ENCODE measurements around the gene TAPT1. TPM values are rescaled to one million over a fixed set of nuclear protein-coding genes. Genes with fewer than 3 reads are reported as not detected.

The TAPT1 gene
- total and polyA plus RNA-seq, 2 of the 13 experiments (the other 11 are each of a cell fraction or from before 2014, with no cell fraction given), result 24.5 to 25.3 TPM

DNA sequence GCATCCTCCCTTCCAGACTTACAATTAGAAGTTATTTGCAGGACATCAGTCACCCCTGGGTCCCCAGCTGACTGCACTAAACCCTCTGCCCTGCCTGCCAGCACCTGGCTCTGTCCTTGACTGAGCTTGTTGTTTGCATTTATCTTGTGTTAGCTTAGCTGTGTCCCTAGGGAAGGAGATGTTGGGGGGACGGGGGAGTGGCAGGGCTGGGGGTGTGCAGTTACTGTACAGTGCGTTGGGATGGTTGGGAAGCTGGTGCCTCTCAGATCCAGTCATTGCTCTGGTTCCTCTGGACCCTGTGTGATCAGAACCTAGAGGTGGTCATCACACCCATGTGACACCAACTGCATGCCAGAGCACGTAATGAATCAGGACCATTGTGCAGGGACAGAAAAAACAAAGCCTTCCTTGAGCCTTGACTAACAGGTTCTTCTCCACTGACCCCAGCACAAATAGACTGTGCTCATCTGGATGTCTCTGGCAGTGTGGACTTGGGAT lies 109.7 kb downstream of the TAPT1 start (continued):
- TF ChIP-seq, protein P1, sequence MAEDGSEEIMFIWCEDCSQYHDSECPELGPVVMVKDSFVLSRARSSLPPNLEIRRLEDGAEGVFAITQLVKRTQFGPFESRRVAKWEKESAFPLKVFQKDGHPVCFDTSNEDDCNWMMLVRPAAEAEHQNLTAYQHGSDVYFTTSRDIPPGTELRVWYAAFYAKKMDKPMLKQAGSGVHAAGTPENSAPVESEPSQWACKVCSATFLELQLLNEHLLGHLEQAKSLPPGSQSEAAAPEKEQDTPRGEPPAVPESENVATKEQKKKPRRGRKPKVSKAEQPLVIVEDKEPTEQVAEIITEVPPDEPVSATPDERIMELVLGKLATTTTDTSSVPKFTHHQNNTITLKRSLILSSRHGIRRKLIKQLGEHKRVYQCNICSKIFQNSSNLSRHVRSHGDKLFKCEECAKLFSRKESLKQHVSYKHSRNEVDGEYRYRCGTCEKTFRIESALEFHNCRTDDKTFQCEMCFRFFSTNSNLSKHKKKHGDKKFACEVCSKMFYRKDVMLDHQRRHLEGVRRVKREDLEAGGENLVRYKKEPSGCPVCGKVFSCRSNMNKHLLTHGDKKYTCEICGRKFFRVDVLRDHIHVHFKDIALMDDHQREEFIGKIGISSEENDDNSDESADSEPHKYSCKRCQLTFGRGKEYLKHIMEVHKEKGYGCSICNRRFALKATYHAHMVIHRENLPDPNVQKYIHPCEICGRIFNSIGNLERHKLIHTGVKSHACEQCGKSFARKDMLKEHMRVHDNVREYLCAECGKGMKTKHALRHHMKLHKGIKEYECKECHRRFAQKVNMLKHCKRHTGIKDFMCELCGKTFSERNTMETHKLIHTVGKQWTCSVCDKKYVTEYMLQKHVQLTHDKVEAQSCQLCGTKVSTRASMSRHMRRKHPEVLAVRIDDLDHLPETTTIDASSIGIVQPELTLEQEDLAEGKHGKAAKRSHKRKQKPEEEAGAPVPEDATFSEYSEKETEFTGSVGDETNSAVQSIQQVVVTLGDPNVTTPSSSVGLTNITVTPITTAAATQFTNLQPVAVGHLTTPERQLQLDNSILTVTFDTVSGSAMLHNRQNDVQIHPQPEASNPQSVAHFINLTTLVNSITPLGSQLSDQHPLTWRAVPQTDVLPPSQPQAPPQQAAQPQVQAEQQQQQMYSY (CRISPR knock-in tag; IDR thresholded peaks at IDR 0.05), result no peak
- no peak for TF ChIP-seq ZNF556 (CRISPR knock-in tag; IDR thresholded peaks at IDR 0.05; ENCODE audit: borderline replicate concordance)
- TF ChIP-seq SALL1 (CRISPR knock-in tag; IDR thresholded peaks at IDR 0.05), result peak; percentile 53; the same call in 1 of the 2 replicates
- TF ChIP-seq, protein P2, sequence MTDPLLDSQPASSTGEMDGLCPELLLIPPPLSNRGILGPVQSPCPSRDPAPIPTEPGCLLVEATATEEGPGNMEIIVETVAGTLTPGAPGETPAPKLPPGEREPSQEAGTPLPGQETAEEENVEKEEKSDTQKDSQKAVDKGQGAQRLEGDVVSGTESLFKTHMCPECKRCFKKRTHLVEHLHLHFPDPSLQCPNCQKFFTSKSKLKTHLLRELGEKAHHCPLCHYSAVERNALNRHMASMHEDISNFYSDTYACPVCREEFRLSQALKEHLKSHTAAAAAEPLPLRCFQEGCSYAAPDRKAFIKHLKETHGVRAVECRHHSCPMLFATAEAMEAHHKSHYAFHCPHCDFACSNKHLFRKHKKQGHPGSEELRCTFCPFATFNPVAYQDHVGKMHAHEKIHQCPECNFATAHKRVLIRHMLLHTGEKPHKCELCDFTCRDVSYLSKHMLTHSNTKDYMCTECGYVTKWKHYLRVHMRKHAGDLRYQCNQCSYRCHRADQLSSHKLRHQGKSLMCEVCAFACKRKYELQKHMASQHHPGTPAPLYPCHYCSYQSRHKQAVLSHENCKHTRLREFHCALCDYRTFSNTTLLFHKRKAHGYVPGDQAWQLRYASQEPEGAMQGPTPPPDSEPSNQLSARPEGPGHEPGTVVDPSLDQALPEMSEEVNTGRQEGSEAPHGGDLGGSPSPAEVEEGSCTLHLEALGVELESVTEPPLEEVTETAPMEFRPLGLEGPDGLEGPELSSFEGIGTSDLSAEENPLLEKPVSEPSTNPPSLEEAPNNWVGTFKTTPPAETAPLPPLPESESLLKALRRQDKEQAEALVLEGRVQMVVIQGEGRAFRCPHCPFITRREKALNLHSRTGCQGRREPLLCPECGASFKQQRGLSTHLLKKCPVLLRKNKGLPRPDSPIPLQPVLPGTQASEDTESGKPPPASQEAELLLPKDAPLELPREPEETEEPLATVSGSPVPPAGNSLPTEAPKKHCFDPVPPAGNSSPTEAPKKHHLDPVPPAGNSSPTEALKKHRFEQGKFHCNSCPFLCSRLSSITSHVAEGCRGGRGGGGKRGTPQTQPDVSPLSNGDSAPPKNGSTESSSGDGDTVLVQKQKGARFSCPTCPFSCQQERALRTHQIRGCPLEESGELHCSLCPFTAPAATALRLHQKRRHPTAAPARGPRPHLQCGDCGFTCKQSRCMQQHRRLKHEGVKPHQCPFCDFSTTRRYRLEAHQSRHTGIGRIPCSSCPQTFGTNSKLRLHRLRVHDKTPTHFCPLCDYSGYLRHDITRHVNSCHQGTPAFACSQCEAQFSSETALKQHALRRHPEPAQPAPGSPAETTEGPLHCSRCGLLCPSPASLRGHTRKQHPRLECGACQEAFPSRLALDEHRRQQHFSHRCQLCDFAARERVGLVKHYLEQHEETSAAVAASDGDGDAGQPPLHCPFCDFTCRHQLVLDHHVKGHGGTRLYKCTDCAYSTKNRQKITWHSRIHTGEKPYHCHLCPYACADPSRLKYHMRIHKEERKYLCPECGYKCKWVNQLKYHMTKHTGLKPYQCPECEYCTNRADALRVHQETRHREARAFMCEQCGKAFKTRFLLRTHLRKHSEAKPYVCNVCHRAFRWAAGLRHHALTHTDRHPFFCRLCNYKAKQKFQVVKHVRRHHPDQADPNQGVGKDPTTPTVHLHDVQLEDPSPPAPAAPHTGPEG (CRISPR knock-in tag; IDR thresholded peaks at IDR 0.05), result no peak
- TF ChIP-seq ZMYM3 (CRISPR knock-in tag; IDR thresholded peaks at IDR 0.05), result 0 out of 2 replicates have a peak, but pooled peaks have one; percentile 28
- no peak for TF ChIP-seq ARHGAP35 (CRISPR knock-in tag; IDR thresholded peaks at IDR 0.05; ENCODE audit: borderline replicate concordance)
- no peak for TF ChIP-seq ZFP36 (IDR thresholded peaks at IDR 0.05; ENCODE audit: borderline replicate concordance, low read depth, low read length, partially characterized antibody)
- TF ChIP-seq ZBTB7A (CRISPR knock-in tag; IDR thresholded peaks at IDR 0.05), result no peak
- TF ChIP-seq ZNF891 (CRISPR knock-in tag; IDR thresholded peaks at IDR 0.05), result no peak
- TF ChIP-seq, protein P3, sequence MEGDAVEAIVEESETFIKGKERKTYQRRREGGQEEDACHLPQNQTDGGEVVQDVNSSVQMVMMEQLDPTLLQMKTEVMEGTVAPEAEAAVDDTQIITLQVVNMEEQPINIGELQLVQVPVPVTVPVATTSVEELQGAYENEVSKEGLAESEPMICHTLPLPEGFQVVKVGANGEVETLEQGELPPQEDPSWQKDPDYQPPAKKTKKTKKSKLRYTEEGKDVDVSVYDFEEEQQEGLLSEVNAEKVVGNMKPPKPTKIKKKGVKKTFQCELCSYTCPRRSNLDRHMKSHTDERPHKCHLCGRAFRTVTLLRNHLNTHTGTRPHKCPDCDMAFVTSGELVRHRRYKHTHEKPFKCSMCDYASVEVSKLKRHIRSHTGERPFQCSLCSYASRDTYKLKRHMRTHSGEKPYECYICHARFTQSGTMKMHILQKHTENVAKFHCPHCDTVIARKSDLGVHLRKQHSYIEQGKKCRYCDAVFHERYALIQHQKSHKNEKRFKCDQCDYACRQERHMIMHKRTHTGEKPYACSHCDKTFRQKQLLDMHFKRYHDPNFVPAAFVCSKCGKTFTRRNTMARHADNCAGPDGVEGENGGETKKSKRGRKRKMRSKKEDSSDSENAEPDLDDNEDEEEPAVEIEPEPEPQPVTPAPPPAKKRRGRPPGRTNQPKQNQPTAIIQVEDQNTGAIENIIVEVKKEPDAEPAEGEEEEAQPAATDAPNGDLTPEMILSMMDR (CRISPR knock-in tag; IDR thresholded peaks at IDR 0.05), result 0 out of 2 replicates have a peak, but pooled peaks have one; percentile 6
- no peak for TF ChIP-seq TMF1 (CRISPR knock-in tag; IDR thresholded peaks at IDR 0.05; ENCODE audit: low read depth)
- no peak for TF ChIP-seq KMT2A (CRISPR knock-in tag; IDR thresholded peaks at IDR 0.05)
- peak; percentile 22; the same call in 1 of the 2 replicates for TF ChIP-seq GATAD2A (CRISPR knock-in tag; IDR thresholded peaks at IDR 0.05)
- no peak for TF ChIP-seq KDM6A (CRISPR knock-in tag; IDR thresholded peaks at IDR 0.05; ENCODE audit: low read depth)
- TF ChIP-seq, protein P4, sequence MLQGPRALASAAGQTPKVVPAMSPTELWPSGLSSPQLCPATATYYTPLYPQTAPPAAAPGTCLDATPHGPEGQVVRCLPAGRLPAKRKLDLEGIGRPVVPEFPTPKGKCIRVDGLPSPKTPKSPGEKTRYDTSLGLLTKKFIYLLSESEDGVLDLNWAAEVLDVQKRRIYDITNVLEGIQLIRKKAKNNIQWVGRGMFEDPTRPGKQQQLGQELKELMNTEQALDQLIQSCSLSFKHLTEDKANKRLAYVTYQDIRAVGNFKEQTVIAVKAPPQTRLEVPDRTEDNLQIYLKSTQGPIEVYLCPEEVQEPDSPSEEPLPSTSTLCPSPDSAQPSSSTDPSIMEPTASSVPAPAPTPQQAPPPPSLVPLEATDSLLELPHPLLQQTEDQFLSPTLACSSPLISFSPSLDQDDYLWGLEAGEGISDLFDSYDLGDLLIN (CRISPR knock-in tag; IDR thresholded peaks at IDR 0.05; ENCODE audit: borderline replicate concordance), result no peak
- no peak for TF ChIP-seq ZNF160 (CRISPR knock-in tag; IDR thresholded peaks at IDR 0.05)
- TF ChIP-seq MAF1 (CRISPR knock-in tag; IDR thresholded peaks at IDR 0.05; ENCODE audit: borderline replicate concordance), result no peak
- peak; percentile 53; the same call in 1 of the 2 replicates for TF ChIP-seq ZFP1 (CRISPR knock-in tag; IDR thresholded peaks at IDR 0.05)

All from HepG2 (cell line).